ENCODE data around the gene BICRAL. TPM values are rescaled to one million over a fixed set of nuclear protein-coding genes. Genes with fewer than 3 reads are reported as not detected.
"Not testable (repeated sequence)": the region's sequence is repeated elsewhere in the genome, so short reads cannot be mapped to it uniquely, and the experiment has no call there.

Gene BICRAL
- total RNA-seq, 1 experiment from 2014 or later = 9.7 TPM

DNA sequence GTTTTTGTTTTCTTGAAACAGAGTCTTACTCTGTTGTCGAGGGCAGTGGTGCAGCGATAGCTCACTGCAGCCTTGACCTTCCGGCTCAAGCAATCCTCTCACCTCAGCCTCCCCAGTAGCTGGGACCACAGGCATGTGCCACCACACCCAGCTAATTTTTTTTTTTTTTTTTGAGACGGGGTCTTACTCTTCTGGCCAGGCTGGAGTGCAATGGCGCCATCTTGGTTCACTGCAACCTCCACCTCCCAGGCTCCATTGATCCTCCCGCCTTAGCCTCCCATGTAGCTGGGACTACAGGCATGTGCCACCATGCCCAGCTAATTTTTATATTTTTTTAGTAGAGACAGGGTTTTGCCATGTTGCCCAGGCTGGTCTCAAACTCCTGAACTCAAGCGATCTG is 24.5 kb downstream of the BICRAL start:
- H3K4me1 Mint-ChIP-seq, POLR2A ChIA-PET: not testable (repeated sequence)

DNA sequence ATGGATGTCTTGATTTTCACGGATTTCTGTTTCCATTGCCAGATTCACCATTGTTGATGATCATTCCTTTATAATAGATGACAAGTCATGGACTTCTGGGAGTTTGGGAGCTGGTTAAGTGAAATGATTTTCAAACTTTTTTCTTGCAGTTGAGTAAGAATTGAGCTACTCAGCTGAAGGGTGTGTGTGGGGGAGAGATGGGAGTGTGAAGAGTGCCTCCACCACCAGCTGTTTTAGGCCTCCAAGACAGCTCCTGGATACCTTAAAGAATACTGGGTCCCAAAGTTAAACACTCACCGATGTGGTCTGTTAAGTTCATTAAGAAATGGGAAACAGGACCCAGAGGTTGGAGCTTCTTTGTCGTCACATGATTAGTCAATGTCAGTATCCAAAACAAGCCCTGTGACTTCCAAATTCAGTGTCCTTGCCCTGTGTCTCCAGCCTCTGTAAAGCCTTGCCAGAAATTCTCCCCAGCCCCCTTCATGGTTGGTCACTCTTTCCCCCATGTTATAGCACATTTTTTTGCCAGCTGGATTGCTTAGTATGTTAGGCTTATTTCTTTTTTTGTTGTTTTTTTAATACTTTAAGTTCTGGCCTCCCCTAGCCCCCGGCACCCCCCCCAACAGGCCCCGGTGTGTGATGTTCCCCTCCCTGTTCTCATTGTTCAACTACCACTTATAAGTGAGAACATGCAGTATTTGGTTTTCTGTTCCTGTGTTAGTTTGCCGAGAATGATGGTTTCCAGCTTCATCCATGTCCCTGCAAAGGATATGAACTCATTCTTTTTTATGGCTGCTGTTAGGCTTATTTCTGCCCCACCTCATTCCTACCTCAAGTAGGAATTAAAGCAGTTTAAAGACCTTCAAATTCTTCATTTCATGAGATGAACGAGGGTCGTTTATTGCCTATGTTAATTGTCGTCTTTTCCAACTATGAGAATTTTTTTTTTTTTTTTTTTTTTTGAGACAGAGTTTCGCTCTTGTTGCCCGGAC is 26.9 kb downstream of the BICRAL start:
- no peak overlapping the region for H3K4me3 Mint-ChIP-seq
- H3K9me3 Mint-ChIP-seq = no peaks in the 10 kb centered on the region
- ATAC-seq (no peak), DNase-seq (ENCODE audit: low spot score) (no peak)
- ChIA-PET POLR2A (interaction anchor here (0.8 to 1.1 kb wide), 2 partner anchors 21 to 201 kb away, joined by 3 to 4 read pairs; no protein-coding TSS in a partner anchor), CTCF (interaction anchor here (0.7 to 1.6 kb wide), 2 partner anchors 147 to 376 kb away, joined by 3 to 4 read pairs; no protein-coding TSS in a partner anchor)
- peak overlapping the region; percentile 77; the same call in 1 of the 2 replicates for H3K27ac Mint-ChIP-seq
- H3K4me1 Mint-ChIP-seq = no peaks in the 10 kb centered on the region
- no peaks in the 10 kb centered on the region for H3K36me3 Mint-ChIP-seq
- no peaks in the 10 kb centered on the region for H3K27me3 Mint-ChIP-seq (ENCODE audit: low read depth)
- TF ChIP-seq NR1H2 (CRISPR knock-in tag; IDR thresholded peaks at IDR 0.05) (no peak), HMGA2 (CRISPR knock-in tag; IDR thresholded peaks at IDR 0.05) (no peak), ZNF396 (CRISPR knock-in tag; IDR thresholded peaks at IDR 0.05; ENCODE audit: borderline replicate concordance) (no peak), AFF4 (CRISPR knock-in tag; IDR thresholded peaks at IDR 0.05; ENCODE audit: borderline replicate concordance) (no peak), ZNF423 (CRISPR knock-in tag; IDR thresholded peaks at IDR 0.05) (no peak), SOX15 (CRISPR knock-in tag; IDR thresholded peaks at IDR 0.05) (no peak), E2F4 (CRISPR knock-in tag; IDR thresholded peaks at IDR 0.05; ENCODE audit: borderline replicate concordance, low read depth) (no peak), SMAD4 (CRISPR knock-in tag; IDR thresholded peaks at IDR 0.05) (no peak), ZNF416 (CRISPR knock-in tag; IDR thresholded peaks at IDR 0.05) (no peak)
- TF ChIP-seq, protein P1, sequence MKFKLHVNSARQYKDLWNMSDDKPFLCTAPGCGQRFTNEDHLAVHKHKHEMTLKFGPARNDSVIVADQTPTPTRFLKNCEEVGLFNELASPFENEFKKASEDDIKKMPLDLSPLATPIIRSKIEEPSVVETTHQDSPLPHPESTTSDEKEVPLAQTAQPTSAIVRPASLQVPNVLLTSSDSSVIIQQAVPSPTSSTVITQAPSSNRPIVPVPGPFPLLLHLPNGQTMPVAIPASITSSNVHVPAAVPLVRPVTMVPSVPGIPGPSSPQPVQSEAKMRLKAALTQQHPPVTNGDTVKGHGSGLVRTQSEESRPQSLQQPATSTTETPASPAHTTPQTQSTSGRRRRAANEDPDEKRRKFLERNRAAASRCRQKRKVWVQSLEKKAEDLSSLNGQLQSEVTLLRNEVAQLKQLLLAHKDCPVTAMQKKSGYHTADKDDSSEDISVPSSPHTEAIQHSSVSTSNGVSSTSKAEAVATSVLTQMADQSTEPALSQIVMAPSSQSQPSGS (CRISPR knock-in tag; IDR thresholded peaks at IDR 0.05; ENCODE audit: borderline replicate concordance, low read depth) = no peak
- TF ChIP-seq, protein P2, sequence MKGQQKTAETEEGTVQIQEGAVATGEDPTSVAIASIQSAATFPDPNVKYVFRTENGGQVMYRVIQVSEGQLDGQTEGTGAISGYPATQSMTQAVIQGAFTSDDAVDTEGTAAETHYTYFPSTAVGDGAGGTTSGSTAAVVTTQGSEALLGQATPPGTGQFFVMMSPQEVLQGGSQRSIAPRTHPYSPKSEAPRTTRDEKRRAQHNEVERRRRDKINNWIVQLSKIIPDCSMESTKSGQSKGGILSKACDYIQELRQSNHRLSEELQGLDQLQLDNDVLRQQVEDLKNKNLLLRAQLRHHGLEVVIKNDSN (CRISPR knock-in tag; IDR thresholded peaks at IDR 0.05) = no peak
- TF ChIP-seq, protein P3, sequence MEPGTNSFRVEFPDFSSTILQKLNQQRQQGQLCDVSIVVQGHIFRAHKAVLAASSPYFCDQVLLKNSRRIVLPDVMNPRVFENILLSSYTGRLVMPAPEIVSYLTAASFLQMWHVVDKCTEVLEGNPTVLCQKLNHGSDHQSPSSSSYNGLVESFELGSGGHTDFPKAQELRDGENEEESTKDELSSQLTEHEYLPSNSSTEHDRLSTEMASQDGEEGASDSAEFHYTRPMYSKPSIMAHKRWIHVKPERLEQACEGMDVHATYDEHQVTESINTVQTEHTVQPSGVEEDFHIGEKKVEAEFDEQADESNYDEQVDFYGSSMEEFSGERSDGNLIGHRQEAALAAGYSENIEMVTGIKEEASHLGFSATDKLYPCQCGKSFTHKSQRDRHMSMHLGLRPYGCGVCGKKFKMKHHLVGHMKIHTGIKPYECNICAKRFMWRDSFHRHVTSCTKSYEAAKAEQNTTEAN (CRISPR knock-in tag; IDR thresholded peaks at IDR 0.05) = no peak
- TF ChIP-seq, protein P4, sequence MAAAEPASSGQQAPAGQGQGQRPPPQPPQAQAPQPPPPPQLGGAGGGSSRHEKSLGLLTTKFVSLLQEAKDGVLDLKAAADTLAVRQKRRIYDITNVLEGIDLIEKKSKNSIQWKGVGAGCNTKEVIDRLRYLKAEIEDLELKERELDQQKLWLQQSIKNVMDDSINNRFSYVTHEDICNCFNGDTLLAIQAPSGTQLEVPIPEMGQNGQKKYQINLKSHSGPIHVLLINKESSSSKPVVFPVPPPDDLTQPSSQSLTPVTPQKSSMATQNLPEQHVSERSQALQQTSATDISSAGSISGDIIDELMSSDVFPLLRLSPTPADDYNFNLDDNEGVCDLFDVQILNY (CRISPR knock-in tag; IDR thresholded peaks at IDR 0.05) = no peak
- TF ChIP-seq, protein P5, sequence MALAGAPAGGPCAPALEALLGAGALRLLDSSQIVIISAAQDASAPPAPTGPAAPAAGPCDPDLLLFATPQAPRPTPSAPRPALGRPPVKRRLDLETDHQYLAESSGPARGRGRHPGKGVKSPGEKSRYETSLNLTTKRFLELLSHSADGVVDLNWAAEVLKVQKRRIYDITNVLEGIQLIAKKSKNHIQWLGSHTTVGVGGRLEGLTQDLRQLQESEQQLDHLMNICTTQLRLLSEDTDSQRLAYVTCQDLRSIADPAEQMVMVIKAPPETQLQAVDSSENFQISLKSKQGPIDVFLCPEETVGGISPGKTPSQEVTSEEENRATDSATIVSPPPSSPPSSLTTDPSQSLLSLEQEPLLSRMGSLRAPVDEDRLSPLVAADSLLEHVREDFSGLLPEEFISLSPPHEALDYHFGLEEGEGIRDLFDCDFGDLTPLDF (CRISPR knock-in tag; IDR thresholded peaks at IDR 0.05) = no peak

More for the DNA sequence above, 24.5 kb downstream of the BICRAL start:
- H3K4me3 Mint-ChIP-seq; DNase-seq (ENCODE audit: low spot score); H3K9me3 Mint-ChIP-seq; ATAC-seq; H3K27me3 Mint-ChIP-seq (ENCODE audit: low read depth); H3K27ac Mint-ChIP-seq; CTCF ChIA-PET; H3K36me3 Mint-ChIP-seq: not testable (repeated sequence)

Measured in WTC11 (cell line).